Hepatocyte (in vitro differentiated cells): Measurements from ENCODE around the gene FDXR.

Source experiments
- EZH2 ChIP-seq: fragments of 200-600 bp; sonication (generic); IDR thresholded peaks from 2 replicates; pipeline ENCODE4 v1.6.1; 2016; ENCODE audit warnings: antibody characterized with exemption, mild to moderate bottlenecking, borderline replicate concordance
- TF ChIP-seq, protein P1 (sequence below): fragments of 200-600 bp; sonication (generic); IDR thresholded peaks from 2 replicates; pipeline ENCODE4 v1.5.1; 2016; ENCODE audit warnings: antibody characterized with exemption, mild to moderate bottlenecking; ENCODE audit not compliant: poor library complexity

DNA sequence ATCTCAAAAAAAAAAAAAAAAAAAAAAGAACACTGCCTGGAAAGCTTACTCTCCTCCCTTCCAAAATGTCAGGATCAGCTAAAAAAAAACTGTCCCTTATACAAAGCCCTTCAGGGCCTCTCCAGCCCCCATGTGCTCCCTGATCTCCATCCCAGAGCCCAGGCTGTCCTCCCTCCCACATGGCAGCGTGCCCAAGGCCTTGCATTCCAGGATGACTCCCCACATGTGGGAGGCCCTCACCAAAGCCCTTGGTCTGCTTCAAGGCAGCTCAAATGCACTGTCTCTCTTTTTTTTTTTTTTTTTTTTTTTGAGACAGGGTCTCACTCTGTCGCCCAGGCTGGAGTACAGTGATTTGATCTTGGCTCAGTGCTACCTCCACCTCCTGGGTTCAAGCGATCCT, 2.3 kb downstream of the FDXR start:
- TF ChIP-seq, protein P1, sequence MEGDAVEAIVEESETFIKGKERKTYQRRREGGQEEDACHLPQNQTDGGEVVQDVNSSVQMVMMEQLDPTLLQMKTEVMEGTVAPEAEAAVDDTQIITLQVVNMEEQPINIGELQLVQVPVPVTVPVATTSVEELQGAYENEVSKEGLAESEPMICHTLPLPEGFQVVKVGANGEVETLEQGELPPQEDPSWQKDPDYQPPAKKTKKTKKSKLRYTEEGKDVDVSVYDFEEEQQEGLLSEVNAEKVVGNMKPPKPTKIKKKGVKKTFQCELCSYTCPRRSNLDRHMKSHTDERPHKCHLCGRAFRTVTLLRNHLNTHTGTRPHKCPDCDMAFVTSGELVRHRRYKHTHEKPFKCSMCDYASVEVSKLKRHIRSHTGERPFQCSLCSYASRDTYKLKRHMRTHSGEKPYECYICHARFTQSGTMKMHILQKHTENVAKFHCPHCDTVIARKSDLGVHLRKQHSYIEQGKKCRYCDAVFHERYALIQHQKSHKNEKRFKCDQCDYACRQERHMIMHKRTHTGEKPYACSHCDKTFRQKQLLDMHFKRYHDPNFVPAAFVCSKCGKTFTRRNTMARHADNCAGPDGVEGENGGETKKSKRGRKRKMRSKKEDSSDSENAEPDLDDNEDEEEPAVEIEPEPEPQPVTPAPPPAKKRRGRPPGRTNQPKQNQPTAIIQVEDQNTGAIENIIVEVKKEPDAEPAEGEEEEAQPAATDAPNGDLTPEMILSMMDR, result no peak
- no peak for TF ChIP-seq EZH2
